PFSK-1 (cell line): ENCODE measurements around the gene NDST4.

Source experiments
- FOXP2 ChIP-seq: optimal IDR thresholded peaks from 2 replicates; pipeline ENCODE3; 2011; ENCODE audit warnings: borderline replicate concordance, control low read depth, inconsistent platforms; ENCODE audit not compliant: insufficient read depth; ENCODE audit errors: extremely low read length, extremely low read depth
- POLR2AphosphoS5 ChIP-seq: IDR thresholded peaks from 2 replicates; pipeline ENCODE4 v1.6.1; 2012; ENCODE audit warnings: low read depth, mild to moderate bottlenecking, control low read depth, low read length, moderate library complexity
- REST ChIP-seq, 2 experiments: IDR thresholded peaks; 2 replicates each; pipeline versions ENCODE4 v1.6.1 to v1.8.0; 2011 to 2012; ENCODE audit warnings: low read depth in 2 of 2, low read length in 2 of 2, control low read depth in 1 of 2, inconsistent platforms in 1 of 2, mild to moderate bottlenecking in 1 of 2, moderate library complexity in 1 of 2; ENCODE audit not compliant: insufficient read depth in 1 of 2
- SIN3A ChIP-seq: IDR thresholded peaks from 2 replicates; pipeline ENCODE4 v1.6.1; 2012; ENCODE audit warnings: mild to moderate bottlenecking, low read length, moderate library complexity, borderline replicate concordance; ENCODE audit not compliant: insufficient read depth
- TAF1 ChIP-seq: IDR thresholded peaks from 2 replicates; pipeline ENCODE4 v1.6.1; 2012; ENCODE audit warnings: low read length, control low read depth, borderline replicate concordance; ENCODE audit not compliant: insufficient read depth

Gene NDST4

DNA sequence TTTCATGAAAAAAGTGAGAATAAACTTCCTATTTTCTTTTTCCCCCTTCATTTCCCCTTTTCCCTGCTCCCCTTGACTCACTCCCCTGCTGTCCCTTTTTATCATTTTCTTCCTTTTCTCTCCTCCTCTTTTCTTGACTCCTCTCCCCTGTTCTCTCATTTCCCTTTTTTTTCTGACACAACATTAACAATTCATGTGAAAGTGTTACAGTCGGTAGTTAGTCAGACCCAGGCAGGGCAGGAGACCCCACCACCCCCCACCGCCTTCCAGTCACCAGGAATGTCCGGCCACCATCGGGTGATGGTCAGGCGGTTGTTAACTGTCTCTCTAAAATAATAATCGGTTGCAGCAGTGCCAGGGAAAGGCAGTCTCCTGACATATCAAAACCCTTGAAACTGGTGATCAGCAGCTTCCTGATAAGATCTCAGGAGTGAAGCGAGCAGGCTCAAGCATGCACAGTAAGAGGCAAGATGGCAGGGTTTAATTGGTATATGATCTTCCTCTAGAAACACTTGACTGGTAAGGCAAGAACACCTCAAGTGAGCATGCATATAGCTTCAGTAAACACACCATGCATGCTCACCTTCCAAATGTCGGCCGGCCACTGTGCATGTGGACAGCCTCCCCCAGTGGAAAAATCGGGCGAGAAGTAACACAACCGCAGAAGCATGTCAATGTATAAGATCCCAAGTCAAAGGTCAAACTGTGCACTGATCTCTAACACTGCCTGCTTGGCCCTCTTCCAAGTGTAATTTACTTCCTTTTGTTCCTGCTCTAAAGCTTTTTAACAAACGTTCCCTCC, 191.4 kb downstream of the NDST4 start:
- no peak for TF ChIP-seq FOXP2

- TF ChIP-seq POLR2AphosphoS5 (no peak), TAF1 (no peak), SIN3A (no peak), FOXP2 (no peak), REST (IDR thresholded peaks at IDR 0.05; ENCODE audit: insufficient read depth in 1 of 2, low read depth in 2 of 2, low read length in 2 of 2) (no peak)
These were observed 192.2 kb downstream of the NDST4 start for GRCh38 chr4:114921191-114921590.

DNA sequence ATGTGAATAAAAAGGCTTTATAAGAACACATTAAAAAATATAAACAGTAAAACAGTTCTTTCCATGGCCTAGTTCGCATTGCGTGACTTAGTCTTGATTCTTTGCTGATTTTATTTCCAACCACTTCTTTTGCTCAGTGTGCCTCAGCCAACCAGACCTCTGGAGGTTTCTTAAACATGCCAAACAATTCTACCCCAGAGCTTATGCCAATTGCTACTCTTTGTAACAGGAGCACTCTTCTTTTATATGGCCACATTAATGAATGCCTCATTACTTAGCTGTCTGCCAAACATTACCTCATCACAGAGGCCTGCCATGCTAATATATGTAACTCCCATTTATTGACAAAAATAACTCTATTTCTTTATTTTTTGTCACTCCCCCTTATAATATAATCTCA, 202.3 kb downstream of the NDST4 start:
- no peak for TF ChIP-seq FOXP2
- no peak for TF ChIP-seq REST (IDR thresholded peaks at IDR 0.05; ENCODE audit: insufficient read depth in 1 of 2, low read depth in 2 of 2, low read length in 2 of 2)
- TF ChIP-seq POLR2AphosphoS5: no peak
- no peak for TF ChIP-seq SIN3A
- no peak for TF ChIP-seq TAF1

DNA sequence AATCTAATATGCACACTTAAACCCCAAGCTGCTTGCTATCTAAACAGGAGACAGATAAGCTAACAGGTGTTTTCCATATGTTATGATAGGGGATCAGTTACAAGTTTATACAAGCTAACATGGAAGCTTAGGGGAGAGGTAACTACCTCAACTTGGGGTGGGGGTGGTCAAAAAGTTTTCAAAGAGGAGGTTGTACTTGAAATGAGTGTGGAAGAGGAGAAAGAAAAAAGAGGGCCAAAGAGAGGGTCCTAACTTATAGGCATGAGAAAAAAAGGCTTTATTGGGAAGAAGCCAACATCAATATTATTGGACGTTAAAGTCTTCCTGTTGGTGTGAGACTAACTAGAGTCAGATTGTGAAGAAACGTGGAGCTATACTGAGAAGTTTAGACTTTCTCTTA, 205.9 kb downstream of the NDST4 start:
- TF ChIP-seq POLR2AphosphoS5 (no peak), SIN3A (no peak), FOXP2 (no peak), TAF1 (no peak), REST (IDR thresholded peaks at IDR 0.05; ENCODE audit: insufficient read depth in 1 of 2, low read depth in 2 of 2, low read length in 2 of 2) (no peak)

- TF ChIP-seq TAF1 (no peak), SIN3A (no peak)
These were observed 208.4 kb downstream of the NDST4 start for GRCh38 chr4:114905017-114905416.

DNA sequence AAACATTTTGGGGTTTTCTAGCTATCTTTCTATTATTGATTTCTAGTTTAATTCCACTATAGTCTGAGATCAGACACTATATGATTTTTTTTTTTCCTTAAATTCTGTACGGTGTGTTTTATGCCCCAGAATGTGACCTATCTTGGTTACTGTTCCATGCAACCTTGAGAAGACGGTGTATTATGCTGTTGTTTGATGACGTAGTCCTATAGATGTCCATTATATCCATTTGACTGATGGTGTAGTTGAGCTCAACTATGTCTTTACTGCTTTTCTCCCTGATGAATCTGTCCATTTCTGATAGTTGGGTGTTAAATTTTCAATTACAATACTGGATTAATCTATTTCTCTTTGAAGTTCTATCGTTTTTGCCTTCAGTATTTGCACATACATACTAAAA, 212.5 kb downstream of the NDST4 start:
- TF ChIP-seq TAF1: no peak
- no peak for TF ChIP-seq FOXP2

DNA sequence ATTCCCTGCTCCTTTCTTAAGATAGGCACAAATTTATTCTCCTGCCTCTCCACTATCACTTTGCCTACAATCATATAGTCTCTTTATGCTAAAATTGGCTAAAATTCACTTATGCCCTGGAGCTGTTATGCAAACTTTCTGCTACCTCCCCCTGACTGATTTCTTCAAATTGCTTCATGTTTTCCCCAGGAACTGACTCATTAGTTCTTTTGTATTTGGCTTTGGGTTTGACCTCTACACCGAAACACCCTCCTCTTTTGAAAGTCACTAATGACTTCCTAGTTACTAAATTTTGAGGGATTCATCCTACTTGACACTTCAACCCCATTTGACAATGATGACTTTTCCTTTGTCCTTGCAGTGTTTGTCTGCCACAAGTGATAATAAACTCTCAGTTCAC, 222.6 kb downstream of the NDST4 start:
- no peak for TF ChIP-seq TAF1
